AG10803 (cell line): ENCODE measurements around the gene PDCD6IP.
A peak's percentile ranks its signal among the peaks of the same experiment; 100 is the strongest.
"Not testable (repeated sequence)": the region's sequence is repeated elsewhere in the genome, so short reads cannot be mapped to it uniquely, and the experiment has no call there.

ENCODE experiments used
- DNase-seq: peaks from one replicate; pipeline ENCODE4 v3.0.0; 2010; ENCODE audit warnings: low read depth
- H3K4me3 ChIP-seq: 2 replicates; pipeline ENCODE4 v1.5.1; 2011; ENCODE audit warnings: mild to moderate bottlenecking, low read length, control low read depth
- TF ChIP-seq, protein P1 (sequence below): conservative IDR thresholded peaks from 2 replicates; pipeline ENCODE4 v1.5.1; 2011; ENCODE audit warnings: mild to moderate bottlenecking, low read length, control low read depth, inconsistent platforms

Gene PDCD6IP

DNA sequence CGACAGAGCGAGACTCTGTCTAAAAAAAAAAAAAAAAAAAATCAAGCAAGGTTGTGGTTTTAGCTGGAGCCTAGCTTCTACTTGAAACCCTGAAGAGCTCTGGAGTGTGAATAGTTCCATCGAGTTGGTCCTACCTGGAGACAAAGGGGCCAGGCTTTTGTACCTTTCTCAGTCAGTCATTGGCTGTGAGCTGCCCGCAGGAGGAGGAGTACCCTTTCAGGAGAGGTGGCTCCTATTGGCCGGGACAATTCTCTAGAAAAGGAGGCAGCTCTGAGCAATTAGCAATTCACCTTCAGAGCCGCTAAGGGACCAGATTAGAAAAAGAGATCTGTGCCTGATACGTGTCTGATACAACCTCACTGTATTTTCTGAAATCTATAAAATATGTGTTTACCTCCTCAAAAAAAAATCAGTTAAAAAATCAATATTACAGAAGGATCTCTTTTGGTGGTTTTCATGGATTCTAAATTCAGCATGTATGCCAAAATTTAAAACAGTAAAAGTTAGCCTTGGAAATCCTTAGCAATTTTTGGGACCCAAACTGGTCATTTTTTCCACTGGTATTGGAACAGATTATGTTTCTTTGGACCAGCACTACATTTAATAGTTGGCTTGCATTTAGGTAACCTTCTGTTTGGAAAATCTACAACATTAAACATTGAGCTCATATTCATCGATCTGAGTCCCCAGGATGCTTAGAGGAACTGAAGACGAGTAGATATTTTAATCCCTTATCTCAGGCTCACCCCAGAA, 29.7 kb upstream of the PDCD6IP start:
- H3K4me3 ChIP-seq, result no peak overlapping the region
- no peak for DNase-seq
- TF ChIP-seq, protein P1, sequence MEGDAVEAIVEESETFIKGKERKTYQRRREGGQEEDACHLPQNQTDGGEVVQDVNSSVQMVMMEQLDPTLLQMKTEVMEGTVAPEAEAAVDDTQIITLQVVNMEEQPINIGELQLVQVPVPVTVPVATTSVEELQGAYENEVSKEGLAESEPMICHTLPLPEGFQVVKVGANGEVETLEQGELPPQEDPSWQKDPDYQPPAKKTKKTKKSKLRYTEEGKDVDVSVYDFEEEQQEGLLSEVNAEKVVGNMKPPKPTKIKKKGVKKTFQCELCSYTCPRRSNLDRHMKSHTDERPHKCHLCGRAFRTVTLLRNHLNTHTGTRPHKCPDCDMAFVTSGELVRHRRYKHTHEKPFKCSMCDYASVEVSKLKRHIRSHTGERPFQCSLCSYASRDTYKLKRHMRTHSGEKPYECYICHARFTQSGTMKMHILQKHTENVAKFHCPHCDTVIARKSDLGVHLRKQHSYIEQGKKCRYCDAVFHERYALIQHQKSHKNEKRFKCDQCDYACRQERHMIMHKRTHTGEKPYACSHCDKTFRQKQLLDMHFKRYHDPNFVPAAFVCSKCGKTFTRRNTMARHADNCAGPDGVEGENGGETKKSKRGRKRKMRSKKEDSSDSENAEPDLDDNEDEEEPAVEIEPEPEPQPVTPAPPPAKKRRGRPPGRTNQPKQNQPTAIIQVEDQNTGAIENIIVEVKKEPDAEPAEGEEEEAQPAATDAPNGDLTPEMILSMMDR, result no peak

DNA sequence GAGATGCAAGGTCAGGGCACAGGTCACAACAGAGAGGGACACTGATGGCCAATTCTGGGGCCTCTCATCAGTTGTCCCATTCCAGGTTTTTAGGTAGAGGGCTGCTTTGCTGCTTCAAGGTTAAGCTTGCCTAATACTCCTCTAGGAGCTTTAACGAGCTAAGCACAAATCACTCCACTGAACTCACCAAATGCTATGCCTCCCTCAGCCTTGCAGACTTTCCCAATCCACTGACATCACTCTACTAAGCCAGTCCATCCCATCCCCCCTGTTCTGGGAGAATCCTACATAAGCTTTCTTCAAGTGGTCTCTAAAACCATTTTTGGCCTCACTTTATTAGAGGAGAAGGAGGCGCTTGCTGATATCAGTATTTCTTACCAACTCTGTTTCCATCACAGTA, 24.8 kb upstream of the PDCD6IP start:
- DNase-seq, result peak; percentile 23
- H3K4me3 ChIP-seq, result no peak overlapping the region
- TF ChIP-seq, protein P1, result no peak

DNA sequence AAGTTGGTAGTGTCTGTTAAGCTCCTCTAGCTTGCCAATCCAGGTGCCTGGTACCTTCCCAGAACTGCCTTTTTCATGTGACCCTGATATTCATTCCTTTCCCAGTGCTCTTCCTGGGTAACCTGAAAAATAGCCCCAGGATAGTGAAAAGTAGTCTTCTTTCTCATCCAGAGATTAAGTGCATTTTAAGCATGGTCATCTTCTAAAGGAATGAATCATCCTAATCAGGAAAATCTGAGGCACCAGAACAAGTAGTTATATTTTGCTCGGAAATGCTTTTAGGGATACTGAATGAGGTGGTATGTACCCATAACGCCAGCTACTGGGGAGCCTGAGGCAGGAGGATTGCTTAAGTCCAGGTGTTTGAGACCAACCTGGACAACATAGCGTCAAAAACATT, 23.1 kb upstream of the PDCD6IP start:
- no peak overlapping the region for H3K4me3 ChIP-seq
- no peak for DNase-seq
- TF ChIP-seq, protein P1, result no peak

DNA sequence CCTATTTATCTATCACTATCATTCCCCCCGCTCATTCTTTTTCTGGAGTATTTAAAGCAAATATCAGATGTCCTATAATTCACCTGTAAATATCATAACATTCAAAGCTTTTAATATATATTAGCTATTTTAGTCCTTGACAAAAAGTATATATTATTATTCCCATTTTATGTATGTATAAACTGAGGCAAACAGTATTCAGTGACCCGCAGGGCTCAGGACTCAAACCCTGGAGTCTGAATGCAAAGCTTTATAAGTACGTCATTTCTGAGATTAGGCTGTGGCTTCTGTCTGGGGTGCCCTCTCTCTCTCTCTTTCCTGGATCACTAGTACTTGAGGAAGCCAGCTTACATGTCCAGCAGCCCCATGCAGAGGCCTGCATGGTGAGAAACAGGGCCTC, 20.4 kb upstream of the PDCD6IP start:
- no peak overlapping the region for H3K4me3 ChIP-seq
- DNase-seq, result no peak
- TF ChIP-seq, protein P1, result no peak

DNA sequence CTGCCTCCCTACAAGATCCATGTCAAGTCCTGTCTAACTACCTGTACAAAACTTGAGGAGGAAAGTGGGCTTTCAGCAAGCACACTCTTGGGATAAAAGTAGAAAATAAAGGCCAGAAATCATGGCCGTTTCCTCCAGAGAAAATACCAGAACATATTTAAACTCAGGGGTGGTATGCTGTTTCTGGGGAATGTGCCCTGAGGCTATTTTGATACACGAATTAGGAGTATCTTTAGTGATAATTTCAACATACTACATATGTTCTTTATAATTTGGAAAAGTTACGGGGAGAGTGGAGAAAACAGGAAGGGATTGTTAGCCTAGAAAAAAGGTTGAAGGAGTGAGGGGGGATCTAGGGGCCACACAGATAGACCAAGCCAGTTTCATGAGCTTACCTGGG, 18.7 kb upstream of the PDCD6IP start:
- H3K4me3 ChIP-seq, result no peak overlapping the region
- TF ChIP-seq, protein P1, result no peak
- no peak for DNase-seq

DNA sequence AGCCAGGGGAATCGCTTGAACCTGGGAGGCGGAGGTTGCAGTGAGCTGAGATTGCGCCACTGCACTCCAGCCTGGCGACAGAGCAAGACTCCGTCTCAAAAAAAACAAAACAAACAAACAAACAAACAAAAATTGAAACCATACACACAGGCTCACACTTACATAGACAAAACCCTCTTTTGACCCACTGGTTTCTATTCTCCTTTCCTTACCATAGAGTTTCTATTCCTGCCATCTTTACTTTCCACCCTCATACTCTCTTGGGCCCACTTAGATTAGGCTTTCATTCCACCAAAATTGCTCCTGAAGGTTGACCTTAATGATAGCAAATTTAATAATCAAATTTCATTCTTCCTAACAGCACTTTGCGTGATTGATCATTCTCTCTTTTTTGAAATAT, 17.0 kb upstream of the PDCD6IP start:
- DNase-seq, H3K4me3 ChIP-seq: not testable (repeated sequence)

DNA sequence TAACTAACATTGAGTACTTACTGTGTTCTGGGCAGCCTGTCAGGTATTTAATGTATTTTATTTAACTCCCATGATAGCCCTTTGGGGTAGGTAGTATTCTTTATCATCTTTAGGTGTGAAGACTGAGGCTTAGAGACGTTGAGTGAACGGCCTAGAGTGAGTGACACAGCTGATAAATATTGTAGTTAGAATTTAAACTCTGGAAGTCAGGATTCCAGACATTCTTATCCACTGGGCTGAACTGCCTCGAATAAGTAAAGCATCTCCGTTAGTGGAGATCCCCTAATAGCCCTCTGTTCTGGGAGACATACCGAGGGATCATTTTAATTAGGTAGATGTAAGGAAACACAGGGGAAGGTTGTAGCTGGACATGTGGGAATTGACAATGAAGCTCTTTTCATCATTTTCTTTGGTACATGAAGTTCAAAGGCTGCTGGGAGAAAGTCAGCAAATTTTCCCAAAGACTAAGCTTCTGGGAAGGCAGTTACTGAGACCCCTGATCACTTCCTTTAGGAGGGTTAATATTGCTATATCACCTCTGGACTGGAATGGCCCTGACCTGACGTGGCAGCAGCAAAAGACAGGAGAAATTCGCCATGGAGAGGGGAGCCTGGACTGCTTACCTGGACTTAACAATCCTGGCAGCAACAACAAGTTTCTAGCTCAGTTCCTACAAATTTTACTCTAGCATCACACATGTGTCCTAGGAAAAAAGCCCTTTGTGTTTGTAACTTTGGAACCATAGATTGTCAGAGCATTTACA, 11.7 kb upstream of the PDCD6IP start:
- TF ChIP-seq, protein P1, result no peak
- H3K4me3 ChIP-seq, result peak overlapping the region; percentile 55; the same call in 1 of the 2 replicates
- no peak for DNase-seq
